NT2/D1 (cell line): ENCODE results near the gene MRPS16.
A peak's percentile ranks its signal among the peaks of the same experiment; 100 is the strongest.

Experiments used
- DNase-seq: peaks from one replicate; pipeline ENCODE4 v3.0.0-alpha.2; 2011; ENCODE audit warnings: low read depth, low spot score
- H3K27me3 ChIP-seq: 2 replicates; pipeline ENCODE4 v1.6.0; 2011; ENCODE audit warnings: mild to moderate bottlenecking; ENCODE audit not compliant: insufficient read length, insufficient read depth
- H3K36me3 ChIP-seq: 2 replicates; pipeline ENCODE4 v1.6.1; 2011; ENCODE audit warnings: mild to moderate bottlenecking, low read length, mixed read lengths; ENCODE audit not compliant: insufficient read depth, insufficient read length
- H3K4me1 ChIP-seq: 2 replicates; pipeline ENCODE4 v1.5.1; 2011; ENCODE audit not compliant: insufficient read depth, insufficient read length
- H3K4me3 ChIP-seq: 2 replicates; pipeline ENCODE4 v1.5.1; 2011; ENCODE audit warnings: low read depth; ENCODE audit not compliant: insufficient read length
- H3K9ac ChIP-seq: 2 replicates; pipeline ENCODE4 v1.6.0; 2011; ENCODE audit warnings: low read depth; ENCODE audit not compliant: insufficient read length
- H3K9me3 ChIP-seq: 2 replicates; pipeline ENCODE4 v1.5.1; 2011; ENCODE audit warnings: mild to moderate bottlenecking, low read length; ENCODE audit not compliant: insufficient read depth
- SUZ12 ChIP-seq: IDR thresholded peaks from 2 replicates; pipeline ENCODE4 v1.6.1; 2011; ENCODE audit not compliant: insufficient read length, insufficient read depth; ENCODE audit errors: extremely low read depth
- YY1 ChIP-seq: IDR thresholded peaks from 2 replicates; pipeline ENCODE4 v1.6.1; 2011; ENCODE audit not compliant: insufficient read length, insufficient read depth
- ZNF274 ChIP-seq: IDR thresholded peaks from 2 replicates; pipeline ENCODE4 v1.6.1; 2011; ENCODE audit warnings: mild to moderate bottlenecking, low read depth, low read length

Gene MRPS16

GRCh38 chr10:73248259-73248724, 4.2 kb downstream of the MRPS16 start:
- Histone ChIP-seq H3K27me3 (no peaks in the 10 kb centered on the region), H3K4me1 (peaks cover 2% of the 10 kb centered on the region), H3K4me3 (no peak overlapping the region), H3K9me3 (no peaks in the 10 kb centered on the region), H3K36me3 (peaks cover 69% of the 10 kb centered on the region), H3K9ac (no peak overlapping the region)
- no peak for TF ChIP-seq SUZ12
- TF ChIP-seq YY1 = no peak
- TF ChIP-seq ZNF274 = no peak
- no peak for DNase-seq

GRCh38 chr10:73247509-73248258, 4.8 kb downstream of the MRPS16 start:
- Histone ChIP-seq H3K9ac (peak overlapping the region; percentile 65), H3K9me3 (no peaks in the 10 kb centered on the region), H3K27me3 (no peaks in the 10 kb centered on the region), H3K4me1 (peaks cover 2% of the 10 kb centered on the region), H3K36me3 (peaks cover 75% of the 10 kb centered on the region), H3K4me3 (peak overlapping the region; percentile 87)
- no peak for DNase-seq
- no peak for TF ChIP-seq YY1
- no peak for TF ChIP-seq SUZ12
- TF ChIP-seq ZNF274 = no peak

GRCh38 chr10:73246646-73247508, 5.6 kb downstream of the MRPS16 start, which contains the start of gene DNAJC9:
Gene DNAJC9, minus strand, starts transcription at chr10:73247255. Its CDS starts 66 bp downstream, at chr10:73247189.
- Histone ChIP-seq H3K9me3 (no peaks in the 10 kb centered on the region), H3K4me1 (peaks cover 2% of the 10 kb centered on the region), H3K27me3 (no peaks in the 10 kb centered on the region), H3K36me3 (peaks cover 82% of the 10 kb centered on the region), H3K4me3 (peak within 1 kb of the TSS; percentile 87), H3K9ac (peak within 1 kb of the TSS; percentile 95)
- TF ChIP-seq SUZ12 (no peak), ZNF274 (no peak), YY1 (no peak)
- peak; percentile 89 for DNase-seq

GRCh38 chr10:73246322-73246645, 6.2 kb downstream of the MRPS16 start:
- H3K4me3 ChIP-seq = peak overlapping the region; percentile 87
- no peaks in the 10 kb centered on the region for H3K27me3 ChIP-seq
- peaks cover 2% of the 10 kb centered on the region for H3K4me1 ChIP-seq
- H3K9ac ChIP-seq = peak overlapping the region; percentile 95
- no peak for DNase-seq
- no peaks in the 10 kb centered on the region for H3K9me3 ChIP-seq
- TF ChIP-seq ZNF274 = no peak
- TF ChIP-seq SUZ12 = no peak
- TF ChIP-seq YY1 = no peak
- peaks cover 82% of the 10 kb centered on the region for H3K36me3 ChIP-seq

- no peak overlapping the region for H3K9ac ChIP-seq
- peaks cover 2% of the 10 kb centered on the region for H3K4me1 ChIP-seq
- TF ChIP-seq ZNF274 (no peak), YY1 (no peak), SUZ12 (no peak)
- H3K27me3 ChIP-seq = no peaks in the 10 kb centered on the region
- peaks cover 80% of the 10 kb centered on the region for H3K36me3 ChIP-seq
- H3K9me3 ChIP-seq = no peaks in the 10 kb centered on the region
- DNase-seq = no peak
- H3K4me3 ChIP-seq = peak overlapping the region; percentile 9
Observed at GRCh38 chr10:73244866-73245477, 7.5 kb downstream of the MRPS16 start.

- no peaks in the 10 kb centered on the region for H3K9me3 ChIP-seq
- peaks cover 87% of the 10 kb centered on the region for H3K36me3 ChIP-seq
- H3K9ac ChIP-seq = no peak overlapping the region
- DNase-seq = no peak
- no peak overlapping the region for H3K4me3 ChIP-seq
- TF ChIP-seq SUZ12 (no peak), YY1 (no peak), ZNF274 (no peak)
- H3K27me3 ChIP-seq = no peaks in the 10 kb centered on the region
- peaks cover 2% of the 10 kb centered on the region for H3K4me1 ChIP-seq
Observed at GRCh38 chr10:73239908-73240307, 12.5 kb downstream of the MRPS16 start.
